ELF-1 (cell line): ENCODE results near the gene FARP1.

Experiments
- DNase-seq: peaks from one replicate; pipeline ENCODE4 v3.0.0-alpha.2; 2016; ENCODE audit warnings: low read depth, low spot score

FARP1 gene

DNA sequence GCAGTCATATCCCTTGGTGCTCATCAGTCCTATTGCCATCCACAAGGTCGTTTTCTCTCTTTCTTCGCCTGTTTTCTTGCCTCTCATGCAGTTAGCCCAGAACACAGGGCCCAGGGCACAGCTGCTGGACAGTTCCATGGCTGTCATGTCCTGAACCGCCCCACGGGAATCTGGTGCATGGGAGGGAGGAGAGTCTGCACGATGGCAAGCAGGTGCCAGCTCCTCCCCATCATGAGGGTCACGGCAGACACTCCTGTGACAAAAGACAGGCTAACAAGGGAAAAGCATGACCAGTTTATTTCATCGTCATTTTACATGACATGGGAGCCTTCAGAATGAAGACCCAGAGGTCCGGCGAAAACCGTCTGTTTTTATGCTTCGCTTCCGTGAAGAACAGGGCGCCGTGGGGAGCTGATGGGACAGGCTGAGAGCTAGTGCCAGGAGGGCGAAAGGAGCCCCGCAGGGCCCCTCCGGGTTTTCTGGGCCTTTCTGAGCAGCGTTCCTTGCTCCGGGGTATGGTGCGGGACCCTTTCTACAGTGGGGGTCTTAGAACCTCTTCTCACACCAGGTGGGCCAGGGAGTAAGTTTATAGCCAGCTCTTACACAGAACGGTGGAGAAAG lies 298.3 kb downstream of the FARP1 start:
- no peak for DNase-seq

DNA sequence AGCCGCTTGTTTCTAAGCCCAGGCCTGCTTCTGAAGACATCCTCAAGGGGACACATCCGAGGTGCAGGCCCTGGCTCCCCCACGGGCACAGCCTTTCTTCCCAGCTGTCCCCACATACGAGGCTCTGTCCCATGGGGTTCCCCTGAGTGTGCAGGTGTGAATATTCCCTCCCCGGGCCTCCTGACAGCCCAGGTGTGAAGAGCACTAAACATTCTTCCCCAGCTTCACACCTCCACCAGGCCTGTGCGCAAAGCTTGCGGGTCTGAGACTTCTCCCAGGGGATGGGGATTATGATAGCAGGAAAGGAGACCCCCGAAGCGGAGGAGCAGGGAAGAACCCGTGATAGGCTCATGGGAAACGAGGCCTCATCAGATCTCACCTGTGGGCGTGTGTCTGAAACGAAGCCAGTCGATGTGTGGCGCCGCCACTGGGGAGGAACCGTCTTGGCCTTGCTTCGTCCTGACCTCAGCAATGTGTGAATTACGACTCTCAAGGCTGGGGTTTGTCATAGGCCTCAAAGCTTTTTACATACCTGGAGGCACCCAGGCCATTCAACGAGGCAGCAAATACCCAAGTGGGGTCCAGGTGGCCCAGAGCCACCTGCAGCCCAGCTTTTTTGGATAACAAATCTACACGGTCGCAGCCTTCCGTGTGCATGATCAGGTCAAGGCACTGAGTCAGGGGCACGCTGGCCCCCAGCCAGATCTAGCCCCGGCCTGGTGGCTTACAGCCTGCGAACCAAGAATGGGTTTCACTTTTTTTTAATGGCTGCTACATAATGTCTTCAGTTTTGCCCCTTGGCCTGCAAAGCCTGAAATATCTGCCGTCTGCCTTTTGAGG lies 299.7 kb downstream of the FARP1 start:
- DNase-seq, result no peak

DNA sequence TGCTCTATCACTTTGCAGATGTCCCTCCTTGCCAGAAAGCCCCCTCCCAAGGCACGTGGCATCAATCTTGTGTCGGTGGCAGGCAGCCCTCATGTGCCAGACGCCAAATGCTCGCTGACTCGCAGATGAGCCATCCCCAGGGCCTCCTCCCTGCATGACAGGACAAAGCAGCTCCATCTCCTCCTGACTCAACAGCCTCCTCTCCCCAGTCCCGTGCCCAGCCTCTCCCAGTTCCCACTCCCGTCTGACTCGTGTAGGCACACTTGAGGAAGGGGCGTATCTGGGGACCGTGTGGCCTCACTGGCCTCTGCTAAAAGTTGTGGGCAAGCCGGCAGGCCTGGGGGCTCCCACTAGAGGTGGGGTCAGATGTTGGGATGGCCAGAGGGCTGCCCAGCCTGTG lies 300.4 kb downstream of the FARP1 start:
- peak; percentile 35 for DNase-seq

GRCh38 chr13:98443800-98444325 lies 301.0 kb downstream of the FARP1 start:
- DNase-seq, result no peak

- DNase-seq, result no peak
Measured at GRCh38 chr13:98444381-98444780, 301.5 kb downstream of the FARP1 start.

DNA sequence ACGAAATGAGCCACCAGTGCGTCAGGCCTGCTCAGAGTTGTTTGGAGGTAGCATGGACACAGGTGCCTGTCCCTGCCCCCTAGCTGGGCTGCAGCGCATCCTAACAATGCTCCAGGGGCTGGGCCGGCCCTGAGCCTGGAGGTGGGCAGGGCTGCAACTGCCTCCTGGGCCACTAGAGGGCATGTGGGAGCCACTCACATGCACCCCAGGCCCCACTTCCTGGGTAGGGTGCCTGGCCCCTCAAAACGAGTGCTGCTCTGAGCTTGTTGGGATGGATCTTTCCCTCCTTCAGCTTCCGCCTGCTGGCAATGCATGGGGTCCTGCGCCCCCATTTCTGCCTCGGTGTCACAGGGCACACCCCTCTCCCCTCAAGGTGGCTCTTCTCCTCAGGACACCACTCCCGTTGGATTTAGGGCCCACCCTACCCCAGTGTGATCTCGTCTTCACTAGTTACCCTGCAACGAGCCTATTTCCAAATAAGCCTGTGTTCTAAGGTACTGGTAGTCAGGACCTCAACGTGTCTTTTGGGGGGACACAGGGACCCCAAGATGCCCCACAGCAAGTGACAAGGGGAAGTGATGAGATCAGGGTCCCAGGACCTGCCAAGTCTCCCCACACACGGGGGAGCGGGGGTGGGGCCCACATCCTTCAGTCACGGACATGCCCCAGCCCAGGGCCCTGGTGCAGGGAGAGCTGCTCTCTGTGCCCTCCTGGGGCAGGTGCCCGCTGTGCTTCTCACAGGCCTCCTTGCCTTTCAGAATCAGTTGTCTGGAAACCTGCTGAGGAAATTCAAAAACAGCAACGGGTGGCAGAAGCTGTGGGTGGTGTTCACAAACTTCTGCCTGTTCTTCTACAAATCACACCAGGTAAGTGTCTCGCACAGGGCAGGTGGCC lies 302.7 kb downstream of the FARP1 start:
- DNase-seq, result peak; percentile 88

- DNase-seq, result no peak
Measured at GRCh38 chr13:98446234-98446621, 303.3 kb downstream of the FARP1 start.

GRCh38 chr13:98447130-98447529 lies 304.2 kb downstream of the FARP1 start:
- DNase-seq, result no peak

- peak; percentile 67 for DNase-seq
Measured at GRCh38 chr13:98447881-98448641, 305.2 kb downstream of the FARP1 start.

- no peak for DNase-seq
Measured at GRCh38 chr13:98448642-98448928, 305.7 kb downstream of the FARP1 start.

GRCh38 chr13:98449273-98449672 lies 306.4 kb downstream of the FARP1 start:
- DNase-seq, result no peak

DNA sequence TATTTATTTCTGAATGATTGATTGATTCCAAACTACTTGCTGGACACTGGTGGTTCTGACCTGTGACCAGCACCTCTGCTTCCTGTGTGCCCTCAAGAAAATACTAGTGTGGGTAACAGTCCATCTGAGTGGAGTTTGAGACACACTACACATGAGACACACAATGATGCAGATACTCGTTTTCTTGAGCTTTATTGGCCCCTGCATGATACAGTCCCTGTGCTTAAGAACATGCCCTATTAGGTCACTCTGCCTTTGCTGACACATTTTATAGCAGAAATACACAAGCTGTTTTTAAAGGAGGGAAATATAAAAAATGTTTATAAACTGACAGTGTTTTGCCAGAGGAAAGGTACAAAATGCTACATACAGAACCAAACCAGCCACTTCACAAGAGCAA lies 307.1 kb downstream of the FARP1 start:
- no peak for DNase-seq

GRCh38 chr13:98450539-98451111 lies 307.7 kb downstream of the FARP1 start:
- DNase-seq, result no peak

DNA sequence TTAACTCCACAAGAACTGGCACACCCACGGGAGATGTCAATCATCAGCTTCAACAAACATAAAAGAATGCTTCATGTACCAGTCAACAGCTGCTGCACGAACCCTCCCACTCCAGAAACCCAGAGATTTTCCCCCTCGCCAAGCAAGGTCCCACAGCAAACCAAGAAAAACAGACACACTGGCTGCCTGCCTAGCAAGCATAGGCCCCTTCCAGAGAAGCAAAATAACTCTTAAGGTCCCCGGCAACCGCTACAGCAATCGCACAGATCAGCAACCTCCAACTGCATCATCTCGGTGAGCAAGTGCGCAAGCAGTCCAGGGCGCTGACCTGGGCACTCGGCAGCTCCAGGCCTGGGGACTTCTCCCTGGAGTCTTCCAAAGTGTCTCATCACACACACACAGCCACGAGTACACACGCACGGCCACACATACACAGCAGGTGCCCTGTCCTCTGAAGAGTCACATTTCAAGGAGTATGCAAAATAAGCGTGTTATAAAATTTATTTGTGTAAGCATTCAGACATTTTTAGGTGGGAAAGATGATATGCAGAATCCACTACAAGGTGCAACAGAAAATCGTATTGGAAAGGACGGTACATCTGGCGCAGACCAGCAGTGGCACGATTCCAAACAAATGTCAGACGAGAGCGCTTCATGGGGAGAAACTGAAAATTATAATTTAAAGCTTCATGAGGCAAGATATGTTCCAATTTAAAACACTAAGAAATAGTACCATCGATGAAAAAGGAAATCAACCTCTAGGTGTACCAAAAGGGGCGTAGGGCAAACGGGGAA lies 309.0 kb downstream of the FARP1 start:
- DNase-seq, result no peak

DNA sequence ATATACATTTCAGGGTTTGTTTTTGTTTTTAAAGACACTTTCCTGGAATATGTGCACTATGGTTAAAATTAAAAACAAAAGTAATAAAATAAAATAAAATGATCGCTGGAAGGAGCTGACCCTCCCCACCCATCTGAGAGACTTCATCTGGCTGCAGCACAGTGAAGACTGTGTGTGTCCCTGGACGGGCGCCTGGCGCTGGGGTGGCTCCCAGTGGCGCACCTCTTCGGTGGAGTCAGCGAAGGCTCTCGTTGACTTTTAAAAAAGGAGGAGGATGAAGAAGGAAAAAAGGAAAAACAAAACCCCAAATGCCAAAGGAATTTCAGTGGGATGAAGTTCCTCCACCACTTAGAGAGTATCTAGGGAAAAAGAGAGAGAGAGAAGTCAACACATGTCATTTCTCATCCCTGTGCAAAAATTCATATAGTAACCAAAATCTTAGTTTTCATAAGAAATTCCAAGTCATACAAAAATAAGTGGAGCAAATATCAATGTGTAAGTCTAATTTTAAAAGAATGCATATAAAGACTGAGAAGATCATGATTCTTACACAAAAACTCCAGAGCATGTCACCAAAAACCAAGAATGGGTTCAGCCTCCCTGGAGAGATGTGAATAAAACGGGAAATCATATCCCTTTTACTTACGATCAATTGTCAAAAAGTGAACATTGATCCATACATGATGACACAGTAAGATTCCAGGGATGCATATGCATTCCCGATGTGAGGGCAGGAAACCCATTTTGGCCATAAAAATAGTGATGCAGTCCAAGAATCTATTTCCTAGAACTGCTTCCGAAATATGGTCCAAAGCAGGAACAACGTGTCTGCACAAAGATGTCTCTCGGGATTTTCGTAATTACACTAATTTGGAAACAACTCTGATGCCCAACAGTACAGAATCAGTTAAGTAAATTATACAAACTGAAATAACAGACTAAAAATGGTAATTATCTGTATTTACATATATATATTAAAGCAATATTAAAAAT lies 310.3 kb downstream of the FARP1 start:
- DNase-seq, result no peak

- DNase-seq, result no peak
Measured at GRCh38 chr13:98454389-98454881, 311.5 kb downstream of the FARP1 start.

DNA sequence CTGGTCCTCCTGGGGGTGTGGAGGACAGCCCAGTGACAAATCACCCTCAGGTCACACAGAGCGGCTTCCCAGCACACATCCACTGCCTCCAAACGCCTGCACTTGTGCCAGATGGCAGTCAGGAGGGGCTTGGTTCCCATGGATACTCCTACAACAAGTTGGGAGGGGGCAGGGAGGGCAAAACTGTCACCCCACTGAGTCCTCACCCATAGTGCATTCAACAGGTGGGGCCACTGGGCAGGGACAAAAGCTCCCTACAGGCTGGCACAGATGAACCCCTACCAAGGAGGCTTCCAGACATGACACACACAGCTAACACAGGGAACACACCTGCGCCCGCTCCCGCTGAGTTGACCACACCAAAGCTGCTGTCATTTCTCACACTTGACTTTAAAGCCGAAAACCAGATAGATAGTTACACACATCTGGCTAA lies 313.5 kb downstream of the FARP1 start:
- DNase-seq, result no peak

DNA sequence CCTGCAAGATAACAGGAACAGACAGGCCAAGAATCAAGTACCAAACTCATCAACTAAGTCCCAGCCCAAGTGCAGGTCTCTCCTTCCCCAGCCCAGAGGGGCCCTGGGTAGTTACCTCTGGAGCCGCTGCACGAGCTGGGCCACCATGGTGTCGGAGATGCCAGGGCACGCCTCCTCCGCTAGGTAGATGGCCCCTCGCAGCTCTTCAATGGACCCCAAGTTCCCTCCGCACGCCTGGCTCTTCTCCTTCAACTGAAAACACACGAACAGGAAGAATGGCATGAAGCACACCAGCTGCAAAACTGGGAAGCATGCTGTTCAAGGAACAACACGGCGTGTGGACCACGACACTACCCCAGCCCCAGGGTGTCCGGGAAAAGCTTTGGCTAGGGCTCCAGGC lies 314.2 kb downstream of the FARP1 start:
- DNase-seq, result no peak

DNA sequence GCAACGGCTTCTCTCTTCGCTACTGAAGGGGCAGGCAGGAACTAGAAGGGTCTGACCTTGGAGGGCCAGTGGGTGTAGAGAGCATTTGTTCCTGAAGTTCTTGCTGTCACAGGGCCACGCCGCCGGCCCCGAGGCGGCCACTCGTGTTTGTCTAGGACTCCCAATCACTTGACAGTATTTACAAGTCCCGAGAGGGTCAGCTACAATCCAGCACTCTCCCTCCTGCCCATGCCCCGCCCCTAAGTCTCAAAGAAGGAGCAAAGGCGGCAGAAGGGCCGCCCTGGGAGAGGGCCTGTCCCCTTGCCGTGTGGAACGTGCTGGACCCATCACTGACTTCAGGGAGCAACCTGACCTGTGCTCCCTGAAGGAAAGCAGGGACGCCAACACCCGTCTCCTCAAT lies 315.5 kb downstream of the FARP1 start:
- DNase-seq, result no peak
